CD4-positive, alpha-beta T cell treated with Interleukin-6 at 100 ng/mL for 8 hours (primary cell): ENCODE results near the gene RAB6A.
"Not testable (repeated sequence)": the region's sequence is repeated elsewhere in the genome, so short reads cannot be mapped to it uniquely, and the experiment has no call there.

Experiments used
- DNase-seq: peaks from one replicate; pipeline ENCODE4 v3.0.0-alpha.2; 2020; ENCODE audit warnings: mixed read lengths, low spot score

The RAB6A gene

GRCh38 chr11:73726825-73727224 lies 34.0 kb downstream of the RAB6A start:
- no peak for DNase-seq

DNA sequence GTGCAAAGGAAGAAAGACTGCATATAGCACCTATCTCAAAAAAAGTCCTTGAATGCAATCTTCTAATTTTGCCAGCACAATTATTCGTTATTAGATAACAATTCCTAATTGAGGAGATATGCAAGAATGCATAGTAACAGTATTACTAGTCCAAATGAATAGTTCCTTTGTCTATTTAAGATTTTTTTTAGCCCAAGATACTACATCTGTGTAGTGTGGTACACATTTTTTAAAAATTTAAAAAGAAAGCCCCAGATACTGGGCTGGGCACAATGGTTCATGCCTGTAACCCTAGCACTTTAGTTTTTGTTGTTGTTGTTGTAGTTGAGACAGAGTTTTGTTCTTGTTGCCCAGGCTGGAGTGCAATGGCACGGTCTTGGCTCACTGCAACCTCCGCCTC lies 43.7 kb downstream of the RAB6A start:
- DNase-seq: no peak

GRCh38 chr11:73716153-73717056 lies 44.5 kb downstream of the RAB6A start:
- no peak for DNase-seq

DNA sequence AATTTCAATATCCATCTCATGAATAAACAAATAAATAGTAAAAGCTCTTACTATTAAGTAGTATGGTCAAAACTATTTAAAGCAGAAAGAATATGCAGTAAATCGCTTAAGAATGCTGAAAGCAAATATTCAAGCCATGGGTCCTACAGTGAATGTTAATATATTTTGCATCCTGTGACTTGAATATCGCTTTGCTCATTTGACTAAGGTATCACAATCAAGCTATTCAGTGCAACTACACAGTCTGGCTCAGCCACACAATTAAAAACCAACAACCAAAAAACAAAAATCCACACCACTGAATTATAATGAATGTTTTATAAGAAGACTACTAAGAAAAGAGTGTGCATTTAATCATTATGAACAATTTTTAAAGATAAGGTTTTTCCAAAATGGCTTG lies 45.3 kb downstream of the RAB6A start:
- DNase-seq: no peak

DNA sequence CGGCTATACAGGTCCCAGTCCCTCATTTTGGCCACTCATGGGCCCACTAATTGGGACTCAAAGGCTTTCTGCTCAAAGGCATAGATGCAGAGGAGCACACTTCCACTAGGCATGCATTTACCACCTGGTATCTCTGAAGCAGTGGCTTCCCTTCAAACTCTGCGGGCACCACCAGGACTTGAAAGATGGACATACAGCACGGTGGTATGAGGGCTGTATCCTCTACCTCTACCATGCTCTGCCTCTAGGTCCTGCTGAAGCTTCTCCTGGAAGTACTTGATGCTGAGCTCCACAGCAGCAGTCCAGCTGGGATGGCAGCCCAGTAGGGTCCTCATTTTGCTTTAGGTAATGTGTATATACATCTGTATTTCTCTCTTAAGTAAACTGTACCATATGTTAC lies 49.9 kb downstream of the RAB6A start:
- no peak for DNase-seq

GRCh38 chr11:73705053-73705452 lies 55.8 kb downstream of the RAB6A start:
- no peak for DNase-seq

DNA sequence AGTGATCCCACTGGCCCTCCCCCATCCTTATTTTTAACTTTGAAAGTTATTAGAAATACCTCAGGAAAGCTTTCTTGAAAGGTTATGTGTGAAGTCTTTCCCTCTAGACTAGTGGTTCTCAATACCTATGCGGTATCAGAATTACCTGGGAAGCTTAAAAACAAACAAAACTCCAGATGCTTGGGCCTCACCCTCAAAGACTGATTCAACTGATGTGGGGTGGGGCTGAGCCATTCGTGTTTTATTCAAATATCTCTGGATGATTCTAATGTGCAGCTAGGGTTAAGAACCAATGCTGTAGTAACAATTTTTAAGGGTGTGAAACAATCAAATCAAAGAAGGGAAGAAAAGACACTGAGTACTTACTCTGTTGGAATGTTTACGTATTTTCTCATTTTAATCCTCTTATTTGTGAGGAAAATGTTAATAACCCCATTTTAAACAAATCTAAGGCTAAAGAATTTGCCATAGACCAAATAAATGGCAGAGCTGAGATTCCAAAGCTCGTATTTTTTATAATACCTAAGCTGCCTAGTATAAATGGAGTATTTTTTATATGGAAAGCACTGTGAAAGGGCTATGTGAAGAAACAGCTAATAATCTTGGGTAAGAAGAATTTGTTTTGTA lies 66.9 kb downstream of the RAB6A start:
- no peak for DNase-seq

DNA sequence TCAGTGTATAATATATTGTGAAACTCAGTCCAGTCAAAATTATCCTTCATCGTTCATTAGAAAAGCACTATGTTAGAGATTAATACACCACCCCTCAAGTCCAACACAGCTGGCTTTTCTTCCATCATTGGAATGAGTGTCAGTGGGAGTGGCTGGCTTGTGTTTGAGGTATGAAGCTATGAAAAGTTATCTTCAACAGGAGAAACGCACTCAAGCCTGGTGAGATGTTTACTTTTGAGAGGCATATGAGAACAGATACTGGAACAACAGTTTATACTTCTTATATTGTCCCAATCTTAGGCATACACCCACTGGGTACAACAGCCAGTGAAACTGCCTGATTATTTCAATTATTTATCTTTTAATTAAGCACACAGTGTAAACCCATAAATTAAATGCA lies 80.2 kb downstream of the RAB6A start:
- DNase-seq: no peak

DNA sequence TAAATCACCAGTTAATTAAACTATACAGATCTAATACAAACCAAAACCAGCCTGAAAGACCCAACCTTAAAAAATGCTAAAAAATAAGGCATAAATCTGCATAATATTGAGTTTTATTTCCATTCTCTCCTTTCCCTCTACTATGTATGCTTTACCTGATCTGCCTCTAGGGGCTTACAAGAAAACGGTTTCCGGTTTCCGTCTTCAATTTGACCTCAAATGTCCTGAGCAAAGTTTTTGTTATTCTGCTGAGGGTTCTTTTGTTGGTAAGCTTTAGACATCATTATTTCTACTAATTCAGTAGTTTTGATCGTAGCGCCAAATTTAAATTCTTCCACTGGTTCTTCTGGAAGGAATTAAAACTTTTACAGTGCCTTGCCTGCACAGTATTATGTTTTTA lies 84.3 kb downstream of the RAB6A start:
- DNase-seq: not testable (repeated sequence)

- no peak for DNase-seq
Measured at GRCh38 chr11:73671701-73672100, 89.2 kb downstream of the RAB6A start.

GRCh38 chr11:73670808-73671207 lies 90.1 kb downstream of the RAB6A start:
- DNase-seq: no peak

DNA sequence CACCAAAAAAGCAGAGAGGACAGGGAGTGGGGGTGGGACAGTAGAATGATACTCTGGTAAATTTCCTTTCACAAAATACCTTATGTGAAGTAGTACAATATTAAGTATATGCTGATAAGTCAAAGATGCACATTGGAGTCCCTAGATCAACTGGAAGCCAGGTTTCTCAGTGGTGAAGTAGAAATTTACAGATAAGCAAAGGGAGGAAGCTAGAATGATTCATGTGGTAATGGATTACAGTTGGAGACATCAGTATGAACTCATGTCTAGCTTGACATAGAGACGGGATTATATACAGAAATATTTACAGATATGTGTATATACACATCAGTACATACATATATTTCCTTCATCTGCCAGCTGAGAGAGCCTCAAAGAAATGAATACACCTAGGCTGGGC lies 93.0 kb downstream of the RAB6A start:
- no peak for DNase-seq

- DNase-seq: no peak
Measured at GRCh38 chr11:73664877-73665276, 96.0 kb downstream of the RAB6A start.

GRCh38 chr11:73663604-73664495 lies 97.0 kb downstream of the RAB6A start:
- no peak for DNase-seq

DNA sequence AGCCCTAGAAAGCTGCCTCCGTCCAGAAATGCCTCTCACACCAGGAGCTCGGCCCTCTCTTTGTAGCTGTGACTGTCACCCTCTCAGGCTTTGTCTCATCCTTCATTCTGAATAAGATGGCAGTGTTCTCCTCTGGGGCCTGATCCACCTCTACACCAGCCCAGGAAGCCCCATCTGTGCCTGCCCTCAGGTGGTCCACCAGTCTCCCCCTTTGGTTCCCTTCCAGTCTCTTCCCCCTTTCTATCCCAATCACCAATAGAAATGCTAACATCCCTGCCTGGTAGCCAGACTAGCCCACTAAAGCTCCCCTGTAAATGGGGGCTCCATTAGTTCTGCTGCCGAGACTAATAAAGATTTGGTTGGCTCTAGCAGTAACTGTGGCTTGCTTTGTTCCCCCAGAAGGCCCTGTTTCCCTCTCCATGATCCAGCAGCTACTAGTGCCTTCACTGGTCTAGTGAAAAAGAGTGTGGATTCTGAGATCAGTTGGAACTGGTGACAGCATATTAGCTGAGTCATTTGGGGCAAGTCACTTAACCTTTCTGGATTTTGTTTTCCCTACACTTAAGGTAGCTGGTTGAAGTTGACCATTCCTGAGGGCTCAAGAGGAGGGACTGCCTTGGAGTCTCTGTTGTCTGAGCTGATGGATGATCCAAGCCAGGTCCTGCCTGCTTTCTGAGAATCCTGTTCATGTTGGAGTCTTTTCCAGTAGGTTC lies 98.3 kb downstream of the RAB6A start:
- no peak for DNase-seq

DNA sequence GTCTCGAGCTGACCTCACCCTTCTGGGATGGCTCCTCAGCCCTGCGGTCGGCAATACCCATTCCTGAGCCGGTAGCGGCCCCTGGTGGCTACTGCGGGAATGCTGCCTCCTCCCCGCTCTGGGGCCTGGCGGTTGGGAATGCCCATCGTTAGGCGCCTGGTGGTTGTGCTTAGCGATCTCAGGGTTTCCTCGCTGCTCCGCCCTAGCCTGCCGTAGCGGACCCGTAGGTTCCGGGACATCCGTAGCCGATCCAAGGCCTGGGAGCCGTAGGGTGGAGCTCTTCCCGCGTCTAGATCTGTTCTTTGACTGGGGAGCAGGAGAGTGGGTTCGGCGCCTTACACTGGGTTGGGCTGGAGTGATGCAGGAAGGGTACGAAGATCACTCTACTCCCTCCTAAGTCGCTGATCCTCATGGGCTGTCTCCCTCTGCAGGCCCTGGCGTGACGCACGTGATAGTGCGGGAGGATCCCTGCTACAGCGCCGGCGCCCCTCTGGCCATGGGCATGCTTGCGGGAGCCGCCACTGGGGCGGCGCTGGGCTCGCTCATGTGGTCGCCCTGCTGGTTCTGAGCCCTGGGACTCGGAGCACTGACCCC lies 99.7 kb downstream of the RAB6A start:
- DNase-seq: peak; percentile 81

DNA sequence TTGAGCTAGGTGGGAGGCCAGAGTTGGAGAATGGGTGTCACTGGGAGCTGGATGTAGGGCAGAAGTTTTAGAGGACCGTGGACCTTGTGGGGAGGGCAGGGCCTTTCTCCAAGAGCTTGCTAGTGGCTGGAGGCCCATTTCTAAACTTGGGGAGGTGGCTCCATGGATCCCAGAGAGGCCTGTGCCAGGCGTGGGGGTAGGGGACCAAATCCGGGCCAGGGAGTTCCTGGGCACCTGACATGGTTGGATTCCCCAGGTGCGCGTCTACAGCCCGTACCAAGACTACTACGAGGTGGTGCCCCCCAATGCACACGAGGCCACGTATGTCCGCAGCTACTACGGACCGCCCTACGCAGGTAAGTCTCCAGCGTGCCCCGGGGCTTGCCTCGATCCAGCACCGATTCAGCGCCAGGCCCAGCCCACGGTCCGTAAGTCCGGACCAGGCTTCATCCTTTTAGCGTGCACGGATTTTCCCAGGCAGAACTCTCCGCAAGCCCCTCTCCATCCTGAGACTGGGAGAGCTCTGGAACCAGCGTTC lies 100.3 kb downstream of the RAB6A start:
- DNase-seq: no peak

GRCh38 chr11:73659961-73660360 lies 100.9 kb downstream of the RAB6A start:
- DNase-seq: no peak

- no peak for DNase-seq
Measured at GRCh38 chr11:73656985-73657384, 103.9 kb downstream of the RAB6A start.

GRCh38 chr11:73655686-73656085 lies 105.2 kb downstream of the RAB6A start:
- DNase-seq: no peak

DNA sequence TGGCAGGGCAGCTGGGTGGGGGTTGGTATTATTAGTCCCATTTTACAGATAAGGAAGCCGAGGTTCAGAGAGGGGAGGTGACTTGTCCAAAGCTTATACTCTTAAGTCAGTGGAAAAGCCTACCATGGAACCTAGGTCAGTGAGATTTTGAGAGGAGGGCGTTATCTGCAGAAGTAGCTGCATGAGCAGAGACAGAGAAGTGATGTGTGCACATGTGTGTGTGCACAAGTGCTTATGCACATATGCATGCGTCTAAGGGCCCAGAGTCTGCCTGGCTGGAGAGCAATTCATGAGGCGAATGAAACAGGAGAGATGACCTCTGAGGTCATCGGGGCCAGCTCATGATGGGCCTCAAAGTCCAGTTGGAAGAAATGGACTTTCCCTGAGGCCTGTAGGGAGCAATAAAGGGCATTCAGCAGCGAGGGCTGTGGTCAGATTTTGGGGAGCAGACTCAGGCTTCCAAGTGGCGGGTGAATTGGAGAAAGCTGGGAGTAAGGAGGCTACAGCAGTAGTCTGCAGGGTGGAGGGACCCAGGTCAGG lies 106.3 kb downstream of the RAB6A start:
- no peak for DNase-seq
